Adrenal gland (tissue), 12 donors: ENCODE measurements around the gene TBXAS1. TPM values are rescaled to one million over a fixed set of nuclear protein-coding genes. Genes with fewer than 3 reads are reported as not detected.

Experiments
- DNase-seq, 7 donors: peaks; one replicate each; pipeline ENCODE4 v3.0.0-alpha.2; 2019 to 2020
- H3K27ac ChIP-seq, 5 donors: fragments of 200-600 bp; sonication (generic) in 4 of 5; 1 replicate in 3 of 5; 2 replicates in 2 of 5; pipeline versions ENCODE4 v1.5.1 to v1.8.0; 2016 to 2020; ENCODE audit warnings: mild to moderate bottlenecking in 1 of 5
- H3K27me3 ChIP-seq: fragments of 200-600 bp; 2 replicates; pipeline ENCODE4 v1.8.0; 2021
- H3K36me3 ChIP-seq, 2 donors: fragments of 200-600 bp; replicated peaks in 1 of 2; 1 replicate in 1 of 2; 2 replicates in 1 of 2; pipeline versions ENCODE4 v1.5.1 to v1.8.0; 2018 to 2022
- H3K4me1 ChIP-seq, 2 donors: fragments of 200-600 bp; replicated peaks in 1 of 2; 1 replicate in 1 of 2; 2 replicates in 1 of 2; pipeline versions ENCODE4 v1.5.1 to v1.8.0; 2018 to 2021
- H3K4me3 ChIP-seq, 4 donors: fragments of 200-600 bp; sonication (generic) in 3 of 4; one replicate each; pipeline ENCODE4 v1.5.1; 2016 to 2018
- H3K9me3 ChIP-seq, 3 donors: fragments of 200-600 bp; sonication (generic) in 1 of 3; replicated peaks in 1 of 3; 1 replicate in 2 of 3; 2 replicates in 1 of 3; pipeline versions ENCODE4 v1.5.1 to v1.8.0; 2016 to 2021
- POLR2A ChIP-seq, 2 donors: fragments of 450-650 bp; IDR thresholded peaks; one replicate each; pipeline ENCODE4 v1.6.1; 2017; ENCODE audit warnings: antibody characterized with exemption in 2 of 2, mild to moderate bottlenecking in 2 of 2, moderate library complexity in 1 of 2
- WGBS, 4 donors: extraction: QIAGEN DNeasy Blood & Tissue Kit in 2 of 4; methylation state at CpG; one replicate each; pipeline versions ENCODE4 v1.1.5 to v1.1.7; 2013 to 2017; 5-methylcytosine and 5-hydroxymethylcytosine counted together
- intact Hi-C, 2 donors: fragments of 100-400 bp; cut with DNase I; formaldehyde crosslinking; loops; one replicate each; pipeline versions ENCODE4 v1.14.1 to v1.15.0; 2022 to 2023
- polyA plus RNA-seq, 3 donors: library from polyadenylated mRNA; stranded (reverse); fragments of 200-250 nt in 2 of 3; fragments of 350-450 nt in 1 of 3; fragmentation: Illumina TruSeq in 1 of 3; extraction: RNeasy Lipid Tissue Mini Kit (QIAGEN cat#74804) in 1 of 3; gene quantifications; one replicate each; pipeline ENCODE4 v1.2.3, GENCODE V29; 2013 to 2014
- total RNA-seq, 9 donors: library from RNA; depleted of rRNA in 4 of 9; stranded (reverse); fragments of >200 nt in 4 of 9; fragments of 120-200 nt in 1 of 9; fragmentation: NEBNext Ultra II Directional in 1 of 9; extraction: Animal tissue kit (Norgen Biotek cat#: 25700) in 1 of 9; gene quantifications; one replicate each; pipeline versions ENCODE4 v1.1.0 to v1.2.4, GENCODE V29; 2013 to 2023
- TF ChIP-seq, protein P1 (sequence below), 6 experiments: fragments of 450-650 bp in 4 of 6; fragments of 200-600 bp in 2 of 6; sonication (generic) in 1 of 6; IDR thresholded peaks; 1 replicate in 5 of 6; 2 replicates in 1 of 6; pipeline versions ENCODE4 v1.5.1 to v1.8.0; 2016 to 2021; ENCODE audit warnings: antibody characterized with exemption in 6 of 6, mild to moderate bottlenecking in 2 of 6, moderate library complexity in 1 of 6
- donor health status: healthy with polysubstance abuse.
- donor health status: Bipolar disorder and iron deficiency.
- donor health status: DM: yes; HTN: yes; CAD: no.
- donor health status: DM: no; HTN: no; CAD: no.
- donor health status: DM: no; HTN: no; CAD: no.
- donor health status: DM: yes; HTN: yes; CAD: no.

The TBXAS1 gene
- total and polyA plus RNA-seq, 12 donors = 9.0 to 87.0 (median 27.3) TPM

DNA sequence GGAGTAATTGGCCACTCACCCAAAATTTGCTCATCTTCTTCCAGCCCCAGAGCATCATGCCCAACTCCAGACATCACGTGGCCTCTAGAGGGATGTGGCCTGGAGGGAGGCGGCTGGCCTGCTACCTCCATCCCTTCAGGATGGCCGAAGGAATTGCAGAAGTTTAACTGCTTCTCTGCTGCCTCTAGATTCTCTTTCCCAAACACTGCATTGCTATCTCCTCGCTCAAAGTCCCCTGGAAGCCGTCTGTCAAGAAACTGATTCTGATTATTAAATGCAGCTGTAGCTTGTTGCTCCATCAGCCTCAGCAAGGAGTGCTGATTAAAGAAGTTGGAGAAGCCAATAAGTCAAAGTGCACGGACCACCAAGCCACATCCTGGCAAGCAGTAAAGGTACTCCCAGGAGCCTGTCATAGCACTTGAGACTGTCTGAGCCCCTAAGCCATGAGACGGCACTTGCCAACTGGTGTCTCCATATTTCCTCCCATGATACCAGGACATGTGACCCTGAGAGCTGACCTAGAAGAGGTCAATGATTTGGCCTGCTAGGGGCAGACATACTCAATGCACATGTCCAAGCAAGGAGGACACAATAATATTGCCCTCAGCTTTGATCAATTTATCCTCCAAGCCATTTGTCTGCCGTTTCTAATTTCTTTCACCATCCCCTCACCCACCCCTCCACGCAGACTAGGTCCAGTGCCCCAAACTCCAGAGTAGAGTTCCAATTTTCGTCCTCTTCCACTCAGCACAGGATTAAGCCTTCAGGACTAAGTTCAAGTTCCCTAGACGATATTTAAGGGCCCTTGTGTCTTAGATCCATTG lies 84.2 kb downstream of the TBXAS1 start:
- DNase-seq = no peak
- Histone ChIP-seq H3K36me3 (no peaks in the 10 kb centered on the region), H3K27ac (no peak overlapping the region), H3K4me1 (peaks cover 15 to 19% of the 10 kb centered on the region in 2 donors), H3K27me3 (no peaks in the 10 kb centered on the region), H3K9me3 (no peaks in the 10 kb centered on the region), H3K4me3 (no peak overlapping the region)
- intact Hi-C loops = no loop called here
- 85 to 91% (median 87%) methylated on average over 11 of the region's 11 CpGs for WGBS, 4 donors
- TF ChIP-seq, protein P1, sequence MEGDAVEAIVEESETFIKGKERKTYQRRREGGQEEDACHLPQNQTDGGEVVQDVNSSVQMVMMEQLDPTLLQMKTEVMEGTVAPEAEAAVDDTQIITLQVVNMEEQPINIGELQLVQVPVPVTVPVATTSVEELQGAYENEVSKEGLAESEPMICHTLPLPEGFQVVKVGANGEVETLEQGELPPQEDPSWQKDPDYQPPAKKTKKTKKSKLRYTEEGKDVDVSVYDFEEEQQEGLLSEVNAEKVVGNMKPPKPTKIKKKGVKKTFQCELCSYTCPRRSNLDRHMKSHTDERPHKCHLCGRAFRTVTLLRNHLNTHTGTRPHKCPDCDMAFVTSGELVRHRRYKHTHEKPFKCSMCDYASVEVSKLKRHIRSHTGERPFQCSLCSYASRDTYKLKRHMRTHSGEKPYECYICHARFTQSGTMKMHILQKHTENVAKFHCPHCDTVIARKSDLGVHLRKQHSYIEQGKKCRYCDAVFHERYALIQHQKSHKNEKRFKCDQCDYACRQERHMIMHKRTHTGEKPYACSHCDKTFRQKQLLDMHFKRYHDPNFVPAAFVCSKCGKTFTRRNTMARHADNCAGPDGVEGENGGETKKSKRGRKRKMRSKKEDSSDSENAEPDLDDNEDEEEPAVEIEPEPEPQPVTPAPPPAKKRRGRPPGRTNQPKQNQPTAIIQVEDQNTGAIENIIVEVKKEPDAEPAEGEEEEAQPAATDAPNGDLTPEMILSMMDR (IDR thresholded peaks at IDR 0.05) = no peak
- TF ChIP-seq POLR2A (IDR thresholded peaks at IDR 0.05) = no peak

DNA sequence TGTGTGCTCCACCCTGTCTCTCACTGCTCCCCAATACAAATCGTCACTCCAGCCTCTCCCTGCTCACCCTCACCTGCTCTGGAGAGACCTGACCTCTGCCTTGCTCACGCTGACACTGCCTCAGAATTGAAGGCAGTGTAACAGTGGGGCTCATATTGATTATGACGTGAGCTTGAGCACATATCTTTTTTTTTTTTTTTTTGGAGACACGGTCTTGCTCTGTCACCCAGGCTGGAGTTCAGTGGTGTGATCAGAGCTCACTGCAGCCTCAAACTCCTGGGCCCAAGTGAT lies 84.7 kb downstream of the TBXAS1 start:
- DNase-seq = no peak
- Histone ChIP-seq H3K36me3 (no peaks in the 10 kb centered on the region), H3K4me1 (peaks cover 15 to 19% of the 10 kb centered on the region in 2 donors), H3K9me3 (no peaks in the 10 kb centered on the region), H3K4me3 (no peak overlapping the region), H3K27ac (no peak overlapping the region), H3K27me3 (no peaks in the 10 kb centered on the region)
- TF ChIP-seq, protein P1 (IDR thresholded peaks at IDR 0.05) = no peak
- no peak for TF ChIP-seq POLR2A (IDR thresholded peaks at IDR 0.05)
- intact Hi-C loops = no loop called here
- WGBS, 4 donors = 90 to 95% (median 91%) methylated on average over 4 of the region's 4 CpGs

DNA sequence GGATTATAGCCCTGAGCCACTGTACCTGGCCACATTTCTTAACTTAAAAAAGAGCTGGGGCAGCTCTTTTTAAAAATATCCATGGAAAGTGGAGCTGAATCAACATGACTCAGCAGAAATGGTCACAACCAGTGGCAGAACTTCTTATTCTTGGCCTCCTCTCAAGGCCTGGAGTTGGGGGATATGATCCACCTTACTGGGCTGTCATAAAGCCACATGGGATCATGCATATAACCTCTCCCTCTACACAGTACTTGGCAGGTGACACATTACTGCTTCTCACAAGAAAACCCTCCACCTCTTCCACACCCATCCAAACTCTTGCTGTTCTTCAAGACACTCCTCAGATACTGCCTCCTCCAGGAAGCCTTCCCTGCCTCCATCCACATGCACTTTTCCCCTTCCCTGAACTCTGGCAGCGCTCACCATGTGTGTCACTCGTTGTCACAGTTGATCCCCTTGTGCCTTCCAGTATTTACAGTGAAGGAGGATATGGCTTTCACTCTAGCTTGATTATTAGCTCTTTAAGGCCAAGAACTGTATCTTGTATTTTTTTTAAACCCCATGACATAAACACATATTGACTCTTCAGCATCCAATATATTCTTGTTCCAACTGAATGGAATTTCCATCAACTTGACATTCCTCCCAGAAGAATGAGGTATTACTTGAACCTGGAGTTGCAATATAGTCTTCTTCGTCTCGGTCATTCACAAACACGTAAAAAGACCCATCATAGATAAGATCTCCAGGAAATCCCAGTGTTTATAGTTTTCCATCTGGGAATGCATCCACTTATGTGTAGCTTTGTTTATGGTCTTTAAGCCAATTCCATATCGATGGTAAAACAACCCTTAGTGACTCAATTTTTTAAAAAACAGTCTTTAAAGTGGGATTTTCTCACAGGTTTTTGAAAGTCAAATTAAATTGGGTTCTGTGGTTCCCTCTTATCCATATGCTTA lies 85.5 kb downstream of the TBXAS1 start:
- Histone ChIP-seq H3K27me3 (no peaks in the 10 kb centered on the region), H3K4me1 (peaks cover 15 to 19% of the 10 kb centered on the region in 2 donors), H3K36me3 (no peaks in the 10 kb centered on the region), H3K9me3 (no peaks in the 10 kb centered on the region), H3K27ac (no peak overlapping the region), H3K4me3 (no peak overlapping the region)
- 94 to 95% (median 95%) methylated on average over 6 of the region's 6 CpGs for WGBS, 4 donors
- no peak for DNase-seq
- TF ChIP-seq, protein P1 (IDR thresholded peaks at IDR 0.05) = no peak
- TF ChIP-seq POLR2A (IDR thresholded peaks at IDR 0.05) = no peak
- intact Hi-C loops = no loop called here

DNA sequence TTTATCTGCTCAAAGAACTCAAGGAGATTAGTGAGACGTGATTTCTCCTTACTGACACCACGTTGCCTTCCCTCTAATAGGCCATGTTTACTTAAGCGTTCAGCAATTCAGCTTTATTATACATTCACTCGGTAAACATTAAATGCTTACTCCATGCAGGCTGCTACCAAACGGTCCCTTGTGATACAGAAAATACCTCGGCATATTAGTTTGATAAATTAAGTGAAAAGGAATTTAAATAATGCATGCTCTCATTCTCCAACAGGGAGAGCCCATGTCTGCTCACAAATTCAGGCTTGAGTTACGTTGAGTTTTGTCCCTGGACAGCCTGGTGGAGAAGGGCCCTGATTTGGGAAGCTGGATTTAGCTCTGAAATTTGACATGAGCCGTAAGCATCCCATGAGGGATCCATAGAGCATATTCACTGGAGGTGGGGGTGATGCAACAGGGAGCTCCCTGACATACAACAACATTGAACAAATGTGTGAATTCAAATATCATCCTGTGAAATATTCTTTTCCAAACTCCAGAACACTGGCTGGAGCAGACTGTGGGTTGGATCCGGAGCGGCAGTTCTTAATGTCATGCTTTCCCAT lies 86.3 kb downstream of the TBXAS1 start:
- WGBS, 4 donors = 85 to 91% (median 87%) methylated on average over 10 of the region's 10 CpGs
- Histone ChIP-seq H3K27me3 (no peaks in the 10 kb centered on the region), H3K9me3 (no peaks in the 10 kb centered on the region), H3K4me3 (no peak overlapping the region), H3K27ac (peak overlapping the region in 1 of 5 donors; percentile 87), H3K36me3 (no peaks in the 10 kb centered on the region), H3K4me1 (peaks cover 15 to 19% of the 10 kb centered on the region in 2 donors)
- TF ChIP-seq, protein P1 (IDR thresholded peaks at IDR 0.05) = no peak
- no peak for TF ChIP-seq POLR2A (IDR thresholded peaks at IDR 0.05)
- no peak for DNase-seq
- intact Hi-C loops = no loop called here
